GM21619 (cell line): ENCODE data around the gene MPHOSPH8.
A peak's percentile ranks its signal among the peaks of the same experiment; 100 is the strongest.

Source experiments
- ATAC-seq: cut with Tn5 transposase; IDR thresholded peaks from one replicate; pipeline ENCODE4 v1.9.1; 2021; ENCODE audit not compliant: unreplicated experiment

The MPHOSPH8 gene, protein sequence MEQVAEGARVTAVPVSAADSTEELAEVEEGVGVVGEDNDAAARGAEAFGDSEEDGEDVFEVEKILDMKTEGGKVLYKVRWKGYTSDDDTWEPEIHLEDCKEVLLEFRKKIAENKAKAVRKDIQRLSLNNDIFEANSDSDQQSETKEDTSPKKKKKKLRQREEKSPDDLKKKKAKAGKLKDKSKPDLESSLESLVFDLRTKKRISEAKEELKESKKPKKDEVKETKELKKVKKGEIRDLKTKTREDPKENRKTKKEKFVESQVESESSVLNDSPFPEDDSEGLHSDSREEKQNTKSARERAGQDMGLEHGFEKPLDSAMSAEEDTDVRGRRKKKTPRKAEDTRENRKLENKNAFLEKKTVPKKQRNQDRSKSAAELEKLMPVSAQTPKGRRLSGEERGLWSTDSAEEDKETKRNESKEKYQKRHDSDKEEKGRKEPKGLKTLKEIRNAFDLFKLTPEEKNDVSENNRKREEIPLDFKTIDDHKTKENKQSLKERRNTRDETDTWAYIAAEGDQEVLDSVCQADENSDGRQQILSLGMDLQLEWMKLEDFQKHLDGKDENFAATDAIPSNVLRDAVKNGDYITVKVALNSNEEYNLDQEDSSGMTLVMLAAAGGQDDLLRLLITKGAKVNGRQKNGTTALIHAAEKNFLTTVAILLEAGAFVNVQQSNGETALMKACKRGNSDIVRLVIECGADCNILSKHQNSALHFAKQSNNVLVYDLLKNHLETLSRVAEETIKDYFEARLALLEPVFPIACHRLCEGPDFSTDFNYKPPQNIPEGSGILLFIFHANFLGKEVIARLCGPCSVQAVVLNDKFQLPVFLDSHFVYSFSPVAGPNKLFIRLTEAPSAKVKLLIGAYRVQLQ

DNA sequence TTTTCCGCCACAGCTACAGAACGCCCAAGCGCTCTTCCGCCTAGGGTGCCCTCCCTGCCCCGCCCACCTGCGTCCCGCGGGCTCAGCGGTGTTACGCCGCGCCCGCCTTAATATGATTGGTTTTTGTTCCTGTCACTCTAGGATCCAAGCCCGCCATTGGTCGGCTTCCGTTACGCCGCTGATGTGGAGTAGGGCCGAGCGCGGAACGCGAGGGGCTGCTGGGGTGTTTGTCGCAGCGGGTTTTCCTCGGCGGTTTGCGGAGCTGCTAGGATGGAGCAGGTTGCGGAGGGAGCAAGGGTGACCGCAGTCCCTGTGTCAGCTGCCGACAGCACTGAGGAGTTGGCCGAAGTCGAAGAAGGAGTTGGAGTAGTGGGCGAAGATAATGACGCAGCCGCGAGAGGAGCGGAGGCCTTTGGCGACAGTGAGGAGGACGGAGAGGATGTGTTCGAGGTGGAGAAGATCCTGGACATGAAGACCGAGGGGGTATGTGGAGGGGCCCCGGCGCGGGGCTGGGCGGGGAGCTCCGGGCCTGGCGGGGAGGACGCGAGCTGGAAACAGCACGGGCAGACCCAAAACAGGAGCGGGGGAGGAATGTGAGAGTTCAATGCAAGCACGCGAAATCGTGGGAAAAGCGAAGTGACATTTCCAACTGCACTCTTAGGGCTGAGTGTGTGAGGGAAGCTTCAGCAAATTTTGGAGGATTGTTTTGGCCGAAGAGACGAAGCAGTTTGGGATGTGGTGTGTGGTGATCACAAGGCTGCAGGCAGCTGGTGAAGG, at the start of gene MPHOSPH8:
Gene MPHOSPH8, plus strand, starts transcription at position 181 of the 777 bp plus-strand sequence. Its CDS starts 90 bp downstream, at position 271.
- peak; percentile 97 for ATAC-seq

DNA sequence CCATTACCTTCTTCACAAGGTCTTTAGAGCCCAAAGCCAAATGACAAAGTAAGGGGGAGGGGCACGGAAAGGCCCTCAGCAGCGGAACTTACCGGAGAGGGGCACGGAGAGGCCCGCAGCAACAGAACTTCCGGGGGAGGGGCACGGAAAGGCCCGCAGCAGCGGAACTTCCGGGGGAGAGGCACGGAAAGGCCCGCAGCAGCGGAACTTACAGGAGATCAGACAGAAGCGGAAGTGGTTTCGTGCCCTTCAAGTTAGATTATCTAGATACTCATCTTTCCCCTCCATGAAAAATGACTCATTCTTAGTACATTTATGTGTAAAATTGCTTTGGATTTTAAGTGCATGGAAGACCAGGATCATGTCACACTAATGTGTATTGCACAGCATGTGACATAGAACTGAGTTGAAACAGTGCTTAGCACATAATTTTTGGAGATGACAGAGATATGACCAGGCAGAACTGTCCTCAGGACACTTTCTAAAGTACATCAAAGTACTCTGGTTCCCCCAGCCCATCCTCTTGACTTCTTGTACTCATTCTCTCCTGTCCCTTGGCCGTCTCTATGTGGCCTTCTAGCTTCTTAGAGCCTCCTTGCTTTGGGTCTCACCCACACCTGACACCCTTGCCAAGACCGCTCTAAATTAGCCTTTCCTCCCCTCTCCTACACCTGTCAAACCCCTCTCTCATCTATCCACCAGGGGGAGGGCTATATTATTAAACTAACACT, 46.4 kb upstream of the MPHOSPH8 start:
- ATAC-seq = peak; percentile 82

DNA sequence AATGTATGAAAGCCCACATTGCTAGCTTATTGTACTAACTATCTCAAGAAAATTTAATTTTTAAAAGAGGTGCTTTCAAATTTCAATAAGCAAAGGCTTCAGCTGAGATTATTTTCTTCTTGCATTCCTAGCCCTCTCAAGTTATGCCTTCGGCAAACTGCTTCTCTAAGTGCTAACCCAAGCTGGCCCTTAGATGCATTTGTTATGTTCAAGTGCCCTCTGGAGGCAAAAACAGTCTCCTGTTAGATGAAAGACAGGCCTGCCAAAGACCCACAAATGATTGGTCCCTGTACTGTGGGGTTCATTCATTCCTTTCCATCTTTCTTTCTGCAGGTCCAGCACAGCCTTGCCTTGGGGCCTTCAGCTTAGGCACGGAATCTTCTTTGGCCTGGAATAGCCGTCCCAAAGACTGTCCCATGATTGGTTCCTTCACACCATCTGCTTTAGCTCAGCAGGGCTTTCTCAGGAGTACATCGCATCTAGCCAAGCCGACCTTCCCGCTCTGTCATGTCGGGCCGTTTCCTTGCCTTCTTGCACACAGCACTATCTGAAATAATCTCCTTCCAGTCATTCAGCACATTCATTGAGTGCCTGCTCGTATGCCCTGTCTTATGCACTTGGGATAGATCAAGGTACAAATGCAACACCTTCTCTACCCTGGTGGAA, 45.7 kb upstream of the MPHOSPH8 start:
- ATAC-seq = peak; percentile 61

DNA sequence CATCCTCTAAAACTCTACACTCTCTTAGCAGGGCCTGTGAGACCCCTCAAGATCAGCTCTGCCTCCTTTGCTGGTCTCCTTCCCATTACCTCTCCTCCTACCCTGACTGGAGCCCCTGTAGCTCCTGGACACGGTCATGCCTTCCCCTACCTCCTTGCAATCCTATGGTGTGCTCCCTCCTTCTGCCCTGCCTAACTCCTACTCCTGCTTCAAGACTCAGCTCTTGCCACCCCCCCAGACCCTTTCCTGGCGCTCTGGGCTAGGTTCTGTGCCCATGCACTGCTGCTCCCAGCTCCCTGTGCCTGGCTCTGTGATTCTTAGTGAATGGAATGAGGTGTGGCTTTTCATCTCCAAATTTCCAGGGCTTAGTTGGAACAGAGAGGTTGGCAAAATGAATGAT, 44.1 kb upstream of the MPHOSPH8 start:
- no peak for ATAC-seq

DNA sequence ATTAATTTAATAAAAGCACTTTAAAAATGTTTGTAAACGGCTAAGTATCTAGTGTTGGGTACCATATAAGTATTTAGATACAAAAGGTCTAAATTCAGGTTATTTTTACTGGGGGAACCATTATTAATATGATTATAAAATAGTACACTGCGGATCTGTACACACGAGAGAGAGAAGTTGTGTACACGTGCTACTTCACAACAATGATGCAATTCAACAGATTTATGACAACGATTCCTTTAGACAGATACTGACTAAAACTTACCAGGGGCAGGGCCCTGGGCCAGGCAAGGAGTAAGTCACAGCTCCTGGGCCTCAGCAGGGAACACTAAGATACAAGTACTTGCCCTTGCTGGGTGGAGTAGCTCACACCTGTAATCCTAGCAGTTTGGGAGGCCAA, 43.0 kb upstream of the MPHOSPH8 start:
- no peak for ATAC-seq

DNA sequence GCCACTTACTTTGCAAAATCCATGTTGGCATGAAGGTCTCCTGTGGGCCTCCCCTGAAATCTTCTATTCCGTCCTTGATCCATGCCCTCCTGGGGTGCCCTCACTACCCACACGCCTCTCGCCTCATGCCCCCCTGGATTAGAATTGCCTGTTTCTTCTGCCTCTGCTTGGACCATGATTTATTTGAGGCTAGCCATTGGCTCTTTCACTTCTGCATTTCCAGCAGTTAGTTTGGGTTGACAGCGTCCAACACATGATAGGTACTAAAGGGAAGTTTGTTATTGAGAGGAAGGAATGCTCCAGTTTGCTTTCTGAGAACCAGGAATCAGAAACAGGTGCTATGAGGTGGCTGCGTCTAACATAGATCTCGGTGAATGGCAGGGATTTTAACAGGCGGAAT, 41.6 kb upstream of the MPHOSPH8 start:
- ATAC-seq = no peak

DNA sequence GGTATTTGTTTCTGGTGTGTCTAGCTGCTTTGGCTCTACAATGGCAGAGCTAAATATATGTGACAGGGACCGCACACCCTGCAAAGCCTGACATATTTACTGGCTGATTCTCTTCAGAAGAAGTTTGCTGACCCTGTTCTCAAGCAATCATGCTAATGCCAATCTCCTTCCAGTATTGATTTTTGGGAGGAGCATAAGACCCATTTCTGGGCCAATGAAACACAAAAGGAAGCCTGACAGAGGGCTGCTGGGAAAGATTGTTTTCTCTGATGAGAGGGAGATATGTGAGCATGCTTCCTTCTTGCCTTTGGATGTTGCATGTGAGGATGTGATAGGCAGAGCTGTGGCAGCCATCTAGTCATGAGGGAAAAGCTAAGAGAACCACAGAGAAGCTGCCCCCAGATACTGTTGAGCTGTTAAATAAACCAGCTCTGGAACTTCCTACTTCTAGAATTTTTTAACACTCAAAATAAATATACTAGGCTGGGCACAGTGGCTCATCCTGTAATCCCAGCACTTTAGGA, 40.7 kb upstream of the MPHOSPH8 start:
- ATAC-seq = no peak

DNA sequence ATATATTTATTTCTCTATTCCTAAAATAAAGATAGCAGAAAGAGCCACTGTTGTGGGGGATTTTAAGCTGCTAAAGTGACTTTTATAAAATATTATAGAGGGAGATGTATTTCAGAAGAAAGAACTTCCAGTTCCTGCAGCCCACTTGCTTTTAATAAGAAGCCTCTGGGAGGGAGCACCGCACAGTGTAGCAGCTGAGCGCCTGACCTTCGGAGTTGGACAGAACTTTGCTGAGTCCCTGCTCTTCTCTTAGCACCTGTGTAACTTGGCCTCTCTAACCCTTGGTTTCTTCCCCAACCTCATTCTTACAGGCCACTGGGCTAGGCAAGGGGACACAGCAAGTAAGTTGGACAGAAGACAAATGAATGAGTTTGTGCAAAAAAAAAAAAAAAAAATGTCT, 37.4 kb upstream of the MPHOSPH8 start:
- no peak for ATAC-seq

DNA sequence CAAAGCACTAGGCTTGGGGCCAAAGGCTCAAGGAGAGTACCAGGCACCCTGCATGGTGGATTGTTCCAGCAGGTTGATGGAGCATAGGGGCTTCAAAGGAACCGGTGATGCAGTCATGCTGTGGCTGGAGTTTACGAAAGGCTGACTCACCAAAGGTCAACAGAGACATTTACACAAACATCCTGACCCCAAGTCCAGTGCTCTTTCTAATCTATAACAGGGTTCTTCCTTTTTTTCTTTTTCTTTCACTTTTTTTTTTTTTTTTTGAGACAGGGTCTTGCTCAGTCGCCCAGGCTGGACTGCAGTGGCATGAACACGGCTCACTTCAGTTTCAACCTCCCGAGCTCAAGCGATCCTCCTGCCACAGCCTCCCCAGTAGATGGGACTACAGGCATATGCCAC, 36.5 kb upstream of the MPHOSPH8 start:
- ATAC-seq = no peak

DNA sequence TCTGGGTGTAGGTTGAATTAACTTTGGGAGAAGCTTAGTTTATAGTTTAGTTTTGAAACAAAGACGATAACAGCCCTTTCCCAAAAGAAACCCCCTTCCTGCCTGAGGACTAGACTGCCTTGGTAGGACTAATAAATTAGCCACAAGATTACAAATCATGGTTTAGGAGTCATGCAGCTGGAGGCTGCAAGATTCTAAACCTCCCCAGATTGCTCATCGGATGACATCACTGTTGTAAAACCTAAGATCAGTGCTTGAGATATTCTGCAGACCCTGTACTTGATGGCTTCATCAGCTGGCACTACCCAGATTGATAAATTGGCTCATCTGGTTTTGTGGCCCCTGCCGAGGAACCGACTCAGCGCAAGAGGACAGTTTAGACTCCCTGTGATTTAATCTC, 35.9 kb upstream of the MPHOSPH8 start:
- ATAC-seq = no peak

DNA sequence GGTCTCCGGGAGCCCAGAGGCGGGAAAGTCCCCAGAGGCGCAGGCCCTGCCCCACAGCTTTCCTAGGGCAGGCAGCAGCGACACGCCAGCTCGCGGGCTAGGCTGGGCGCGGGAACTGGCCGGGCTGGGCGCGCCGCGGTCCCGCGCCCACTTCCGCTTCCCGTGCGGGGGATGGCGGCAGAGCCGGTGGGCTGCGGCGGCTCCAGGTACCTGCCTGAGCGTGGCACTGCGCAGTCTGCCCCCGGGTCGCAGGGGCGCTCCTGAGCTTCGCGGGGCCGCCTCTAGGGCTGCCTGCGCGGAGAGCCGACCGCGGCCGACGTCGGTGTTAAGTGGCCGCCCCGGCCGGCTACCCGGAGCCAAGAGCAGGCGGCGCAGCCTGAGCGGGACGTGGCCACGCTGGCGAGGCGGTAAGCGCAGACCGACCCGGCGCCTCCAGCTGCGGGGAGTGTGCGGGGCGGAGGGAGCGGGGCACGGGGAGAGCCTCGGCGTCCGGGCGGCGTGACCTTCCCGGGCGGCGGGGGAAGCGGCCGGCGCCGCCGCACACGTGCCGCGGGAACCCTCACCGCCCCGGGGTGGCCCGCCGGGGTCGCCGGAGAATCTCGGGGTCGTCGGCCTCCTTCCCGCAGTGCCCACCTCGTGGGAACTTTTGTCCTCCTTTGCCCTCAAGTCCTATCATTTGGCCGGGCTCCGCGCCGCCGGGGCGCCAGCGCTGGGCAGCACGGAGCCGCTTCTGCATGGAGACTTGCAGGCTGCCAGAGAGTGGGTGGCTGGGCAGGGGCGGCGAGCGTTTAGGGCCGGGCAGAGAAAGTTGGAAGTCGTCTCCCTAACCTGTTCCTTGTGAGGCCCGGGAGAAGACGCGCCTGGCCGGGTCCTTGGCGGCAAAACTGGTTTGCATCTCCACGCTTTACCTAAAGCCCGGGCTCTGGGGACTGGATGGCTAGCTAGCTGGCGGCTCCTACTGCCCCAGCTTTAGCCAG, 31.4 kb upstream of the MPHOSPH8 start:
- ATAC-seq = peak; percentile 70

DNA sequence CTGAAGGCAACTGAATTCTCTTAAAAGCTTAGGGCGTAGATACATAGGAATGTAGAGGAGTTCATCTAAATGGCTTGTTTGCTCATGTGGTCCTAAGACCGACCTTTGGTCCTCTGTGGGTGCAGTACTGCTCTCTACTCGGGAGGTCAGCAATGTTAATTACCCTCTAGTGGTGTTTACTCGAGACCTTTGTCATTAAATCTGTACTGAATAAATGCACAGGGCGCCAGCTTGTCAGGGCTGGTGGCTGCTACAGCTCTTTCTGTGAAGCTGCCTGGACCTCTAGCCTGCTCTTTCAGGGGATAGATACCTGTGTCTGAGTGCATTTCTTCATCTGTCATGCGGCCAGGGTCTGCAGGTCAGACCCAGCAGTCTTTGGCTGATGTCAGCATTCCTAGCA, 29.2 kb upstream of the MPHOSPH8 start:
- no peak for ATAC-seq

DNA sequence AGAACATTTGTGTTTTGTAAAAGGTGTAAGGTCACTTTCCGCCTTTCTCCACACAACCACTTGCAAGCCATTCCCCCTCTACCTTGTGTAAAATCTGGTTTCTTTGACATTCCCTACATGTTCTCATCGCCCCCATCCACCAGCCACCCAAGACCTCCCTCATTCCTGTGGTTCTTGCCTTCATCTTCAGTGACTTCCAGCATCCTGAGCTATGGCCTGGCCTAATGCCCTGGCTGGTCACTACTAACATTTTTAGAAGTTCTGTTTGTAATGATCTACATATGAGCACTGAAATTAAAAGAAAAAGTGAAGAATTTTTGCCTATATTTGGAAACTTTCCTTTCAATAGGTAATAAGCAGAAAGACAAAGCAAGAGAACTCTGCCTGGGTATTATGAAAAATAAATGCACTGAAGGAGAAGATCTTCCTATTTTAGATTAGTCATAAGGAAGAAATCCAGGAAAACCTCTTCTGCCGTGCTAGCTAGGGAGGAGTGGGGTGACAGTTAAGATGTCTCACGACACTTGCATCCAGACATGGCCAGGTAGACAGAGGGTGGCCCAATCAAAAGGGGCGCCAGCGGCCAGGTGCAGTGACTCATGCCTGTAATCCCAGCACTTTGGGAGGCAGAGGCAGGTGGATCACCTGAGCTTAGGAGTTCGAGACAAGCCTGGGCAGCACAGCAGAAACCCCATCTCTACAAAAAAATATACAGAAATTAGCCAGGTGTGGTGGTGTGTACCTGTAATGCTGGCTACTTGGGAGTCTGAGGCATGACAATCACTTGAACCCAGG, 28.1 kb upstream of the MPHOSPH8 start:
- no peak for ATAC-seq

DNA sequence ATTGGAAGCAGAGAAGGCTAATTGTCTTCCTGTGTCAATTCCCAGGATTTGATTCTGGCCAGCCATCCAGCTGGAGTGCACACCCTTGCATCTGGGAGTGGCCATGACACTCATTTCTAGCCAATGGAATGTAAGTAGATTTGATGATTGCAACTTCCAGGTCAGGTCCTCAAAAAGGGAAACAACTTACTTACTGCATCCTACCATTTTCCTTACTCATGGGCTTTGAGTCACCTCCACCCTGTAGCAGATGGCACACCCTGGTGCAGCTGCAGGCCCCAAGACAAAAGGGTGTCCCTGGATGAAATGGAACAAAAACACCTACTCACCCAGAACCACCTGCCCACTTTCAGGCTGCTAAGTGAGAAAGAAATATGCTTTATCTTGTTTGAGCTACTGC, 27.3 kb upstream of the MPHOSPH8 start:
- no peak for ATAC-seq

DNA sequence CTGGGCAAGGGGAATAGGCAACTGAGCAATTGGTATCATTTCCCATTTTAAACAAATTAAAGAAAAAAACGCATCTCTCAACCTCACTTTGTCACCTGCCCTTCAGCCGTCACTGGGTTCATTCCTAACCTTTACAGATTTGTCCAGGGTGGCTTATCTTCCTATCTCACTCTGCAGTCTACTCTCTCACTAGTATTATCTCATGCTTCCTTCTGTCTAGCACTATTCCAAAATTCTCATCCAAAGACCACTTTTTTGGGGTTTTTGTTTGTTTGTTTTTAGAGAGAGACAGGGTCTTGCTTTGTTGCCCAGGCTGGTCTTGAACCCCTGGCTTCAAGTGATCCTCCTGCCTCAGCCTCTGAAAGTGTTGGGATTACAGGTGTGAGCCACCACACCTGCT, 26.7 kb upstream of the MPHOSPH8 start:
- no peak for ATAC-seq

DNA sequence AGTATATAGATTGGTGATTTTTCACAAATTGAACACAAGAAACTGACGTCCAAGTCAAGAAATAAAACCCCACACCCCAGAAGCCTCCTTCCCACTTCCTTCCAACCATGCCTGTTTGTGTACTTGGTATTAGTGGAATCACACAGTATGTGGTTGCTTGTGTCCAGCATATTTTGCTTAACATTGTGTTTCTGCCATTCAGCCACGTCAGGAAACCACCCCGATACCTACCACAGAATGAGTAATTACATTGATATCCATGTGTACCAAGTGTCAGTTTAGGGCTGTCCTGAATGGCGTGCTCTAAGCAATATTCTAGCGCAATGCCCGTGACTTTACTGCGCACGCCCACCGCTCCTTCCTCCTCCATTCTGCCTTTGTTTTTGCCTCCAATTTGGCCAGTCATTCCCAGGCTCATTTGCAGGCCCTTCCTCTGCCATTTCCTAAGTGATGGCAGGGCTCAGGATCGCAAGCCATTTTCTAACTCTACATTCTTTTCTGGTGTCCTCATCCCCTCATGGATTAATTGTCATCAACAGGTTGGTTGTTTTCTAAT, 25.9 kb upstream of the MPHOSPH8 start:
- no peak for ATAC-seq

DNA sequence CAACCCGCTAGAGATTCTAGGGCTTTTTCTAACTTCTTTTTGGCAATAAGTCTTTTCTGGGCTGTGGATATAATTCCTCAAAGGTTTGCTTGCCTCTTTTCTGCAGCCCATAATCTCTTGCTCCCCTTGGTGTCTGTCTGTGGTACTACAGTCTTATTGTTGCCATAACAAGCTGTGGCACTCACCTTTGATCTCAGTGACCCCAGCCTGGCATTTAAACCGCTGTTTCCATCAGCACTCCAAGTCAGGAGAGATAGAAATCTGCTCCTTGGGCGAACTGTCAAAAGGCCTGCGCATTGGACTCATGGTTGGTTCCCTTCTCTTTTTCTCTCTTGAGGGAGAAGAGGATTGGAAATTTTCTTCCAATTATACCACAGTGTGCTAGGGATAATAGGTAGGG, 14.5 kb upstream of the MPHOSPH8 start:
- no peak for ATAC-seq

DNA sequence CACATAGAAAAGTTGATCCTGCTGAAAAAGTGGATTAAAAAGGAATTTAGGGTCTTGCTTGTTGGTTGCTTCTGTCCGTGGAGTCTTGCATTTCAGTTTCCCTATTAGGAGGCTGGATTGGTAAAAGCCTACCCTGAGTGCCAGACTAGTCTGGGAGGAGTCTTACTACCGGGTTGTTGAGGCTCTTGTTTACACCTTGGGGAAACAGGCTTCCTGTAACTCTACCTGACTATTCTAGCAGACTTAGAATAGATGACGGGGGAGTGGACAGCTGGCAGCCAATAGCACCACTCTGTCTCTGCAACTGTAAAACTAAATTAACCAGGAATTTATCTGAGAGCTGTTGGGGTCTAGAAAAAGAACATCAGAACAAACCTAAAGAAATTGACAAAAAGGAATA, 11.3 kb upstream of the MPHOSPH8 start:
- no peak for ATAC-seq
